Glomerular endothelial cell (primary cell): Measurements from ENCODE around the gene MGLL. TPM values are rescaled to one million over a fixed set of nuclear protein-coding genes. Genes with fewer than 3 reads are reported as not detected.

Experiments used
- DNase-seq: peaks from one replicate; pipeline ENCODE4 v3.0.0-alpha.2; 2011; ENCODE audit warnings: low read depth, low spot score; ENCODE audit errors: extremely low read depth
- total RNA-seq: library from RNA; depleted of rRNA; stranded (reverse); fragments of >200 nt; gene quantifications from 2 replicates; pipeline ENCODE4 v1.2.3, GENCODE V29; 2015

The MGLL gene
- total RNA-seq, 1 donor from 2014 or later, result 59.4 TPM

- DNase-seq, result no peak
Observed at GRCh38 chr3:127730666-127731295, 91.5 kb downstream of the MGLL start.

- no peak for DNase-seq
Observed at GRCh38 chr3:127730171-127730570, 92.1 kb downstream of the MGLL start.

GRCh38 chr3:127729556-127730056, 92.7 kb downstream of the MGLL start:
- DNase-seq, result no peak

DNA sequence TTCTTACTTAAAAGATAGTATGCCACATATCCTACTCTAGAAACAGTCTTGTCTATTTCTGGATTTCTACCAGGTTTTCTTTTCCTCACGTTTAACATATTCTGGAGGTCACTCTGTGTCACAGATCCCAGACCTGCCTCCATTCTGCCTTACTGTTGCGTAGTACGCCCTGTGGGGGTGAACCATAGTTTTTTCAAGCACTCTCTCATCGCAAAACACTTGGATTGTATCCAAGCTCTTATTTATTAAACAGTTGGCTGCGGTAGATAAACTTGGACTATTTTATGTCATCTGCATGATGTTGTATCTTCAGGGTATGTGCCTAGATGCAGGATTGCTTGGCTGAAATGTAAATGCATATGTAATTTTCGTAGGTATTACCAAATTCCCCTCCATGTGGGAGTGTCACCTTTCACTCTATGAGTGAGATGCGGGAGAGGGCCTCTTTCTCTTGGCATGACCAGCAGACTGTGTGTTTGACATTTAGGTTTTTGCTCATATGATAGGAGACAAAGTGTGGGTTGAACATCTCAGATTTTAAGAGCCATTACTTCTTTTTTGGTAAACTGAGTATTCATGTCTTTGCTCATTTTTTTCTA, 93.8 kb downstream of the MGLL start:
- no peak for DNase-seq

- DNase-seq, result no peak
Observed at GRCh38 chr3:127726894-127727293, 95.4 kb downstream of the MGLL start.

- no peak for DNase-seq
Observed at GRCh38 chr3:127723011-127723567, 99.2 kb downstream of the MGLL start.

DNA sequence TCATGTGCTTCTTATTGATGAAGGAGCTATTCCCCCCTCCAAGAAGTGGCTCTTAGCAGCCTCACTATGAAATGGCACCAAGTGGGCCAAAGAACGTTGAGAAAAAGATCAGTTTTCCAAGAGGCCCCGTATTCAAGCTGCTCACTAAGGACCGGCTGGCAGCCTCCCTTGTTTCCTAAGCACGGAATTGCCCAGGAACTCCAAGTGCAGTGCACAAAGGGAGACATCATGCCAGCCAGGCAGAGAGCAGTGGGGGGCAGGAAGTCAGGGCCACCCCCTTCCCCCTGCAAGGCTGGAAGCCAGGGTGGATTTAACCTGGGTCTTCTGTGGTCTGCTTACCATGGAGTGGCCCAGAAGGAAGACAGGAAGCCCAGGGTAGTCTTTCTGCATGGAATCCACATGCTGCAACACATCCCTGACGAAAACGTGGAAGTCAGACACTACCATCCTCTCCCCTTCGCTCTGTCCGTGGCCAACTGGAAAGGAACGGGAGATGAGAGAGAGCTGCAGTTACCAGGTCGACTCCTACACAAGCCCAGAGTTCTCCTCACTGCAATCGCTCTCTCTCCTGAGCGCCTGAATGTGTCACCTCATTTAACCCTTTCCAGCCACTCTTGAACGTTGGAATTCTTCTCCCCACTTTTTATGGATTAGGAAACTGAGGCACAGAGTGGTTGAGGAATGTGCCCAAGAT, 100.1 kb downstream of the MGLL start:
- DNase-seq, result no peak

- no peak for DNase-seq
Observed at GRCh38 chr3:127720985-127721935, 101.1 kb downstream of the MGLL start.

GRCh38 chr3:127720161-127720823, 102.0 kb downstream of the MGLL start:
- DNase-seq, result no peak

GRCh38 chr3:127719369-127719768, 102.9 kb downstream of the MGLL start:
- no peak for DNase-seq

DNA sequence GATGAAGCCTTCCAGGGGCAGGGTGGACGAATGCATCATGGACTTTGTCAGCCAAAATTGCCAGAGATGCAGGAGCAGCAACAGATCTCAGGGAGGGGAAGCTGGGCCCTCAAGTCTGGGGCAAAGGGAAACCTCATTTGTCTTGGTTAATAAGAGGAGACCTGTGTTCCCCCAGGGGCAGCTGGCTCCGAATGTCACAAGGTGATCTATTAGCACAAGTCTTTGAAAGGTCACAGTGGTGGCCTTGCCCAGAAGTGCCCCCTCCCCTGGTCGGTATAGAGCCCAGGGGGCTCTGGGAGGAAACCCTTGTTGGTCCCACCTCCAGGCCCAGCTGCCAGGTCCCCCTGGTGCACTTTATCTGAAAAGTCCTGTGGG, 103.4 kb downstream of the MGLL start:
- no peak for DNase-seq

DNA sequence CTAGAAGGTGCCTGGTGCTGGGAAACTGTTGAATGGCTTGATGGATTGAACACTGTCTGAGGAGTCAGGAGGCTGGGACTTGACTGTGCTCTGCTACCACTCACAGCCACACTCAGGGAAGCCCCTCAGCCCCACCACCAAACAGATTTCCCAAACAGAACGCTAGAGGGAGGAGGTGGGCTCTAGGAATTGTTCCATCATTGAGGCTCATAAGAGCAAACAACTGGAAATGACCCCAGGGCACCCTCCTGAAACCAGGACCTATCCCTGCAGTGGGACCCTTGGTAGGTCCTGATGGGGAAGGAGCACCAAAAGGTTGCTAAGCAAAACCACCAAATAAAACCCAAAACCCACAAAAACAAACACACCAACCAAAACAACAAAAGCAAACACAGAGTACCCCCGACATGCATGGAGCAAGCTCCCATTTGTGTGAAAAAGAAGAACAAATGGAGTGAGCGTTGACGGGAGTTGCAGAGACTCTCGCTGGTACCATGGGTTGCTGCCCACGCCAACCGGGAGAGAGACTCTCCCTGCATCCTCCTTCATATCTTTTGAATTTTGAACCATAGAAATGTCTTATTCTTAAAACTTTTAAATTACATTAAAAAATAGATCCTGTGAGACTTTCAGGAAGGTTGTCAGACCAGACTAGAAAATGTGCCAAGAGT, 103.9 kb downstream of the MGLL start:
- no peak for DNase-seq

- no peak for DNase-seq
Observed at GRCh38 chr3:127717357-127718244, 104.7 kb downstream of the MGLL start.

DNA sequence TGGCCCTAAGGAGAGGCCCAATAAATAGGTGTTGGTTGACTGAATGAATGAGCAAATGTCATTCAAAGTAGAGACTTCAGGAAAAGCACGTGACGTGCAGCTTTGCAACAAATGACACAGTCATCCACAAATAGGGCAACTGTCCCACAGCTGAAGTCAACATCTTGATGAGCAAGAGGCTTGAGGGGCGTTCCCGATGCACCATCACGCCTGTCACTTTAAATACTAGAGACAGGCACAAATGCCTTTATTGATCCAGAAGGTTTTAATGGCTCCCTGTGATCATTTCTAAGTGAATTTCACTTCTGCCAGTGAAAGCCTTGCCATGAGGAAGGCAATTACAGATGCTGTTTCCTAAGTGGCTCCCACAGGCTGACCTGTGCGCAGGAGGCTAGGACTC, 105.9 kb downstream of the MGLL start:
- DNase-seq, result no peak

- no peak for DNase-seq
Observed at GRCh38 chr3:127715532-127715931, 106.8 kb downstream of the MGLL start.

GRCh38 chr3:127714866-127715265, 107.4 kb downstream of the MGLL start:
- no peak for DNase-seq

DNA sequence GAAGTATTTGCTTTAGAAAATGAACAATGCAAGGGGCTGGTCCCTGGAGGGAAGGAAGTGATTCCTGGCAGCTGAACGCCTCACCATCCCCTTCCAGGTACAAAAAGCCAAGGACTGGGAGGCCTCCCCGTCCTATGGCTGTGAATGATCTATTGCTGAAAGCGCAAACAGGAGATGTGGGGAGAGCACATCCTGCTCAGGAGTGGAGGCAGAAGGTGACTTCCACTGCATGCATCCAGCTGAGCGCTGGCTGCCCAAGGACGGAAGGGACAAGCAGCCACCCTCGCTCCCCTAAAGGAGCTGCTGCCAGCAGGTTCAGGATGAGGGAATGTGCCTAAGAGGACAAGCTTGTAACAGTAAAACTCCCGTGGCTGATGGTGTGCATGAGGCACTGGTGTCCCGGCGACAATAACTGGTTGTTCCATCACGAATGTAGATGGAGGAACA, 108.2 kb downstream of the MGLL start:
- no peak for DNase-seq
